PFSK-1 (cell line): ENCODE results near the gene GCG.

Experiments
- FOXP2 ChIP-seq: optimal IDR thresholded peaks from 2 replicates; pipeline ENCODE3; 2011; ENCODE audit warnings: borderline replicate concordance, control low read depth, inconsistent platforms; ENCODE audit not compliant: insufficient read depth; ENCODE audit errors: extremely low read length, extremely low read depth
- POLR2AphosphoS5 ChIP-seq: IDR thresholded peaks from 2 replicates; pipeline ENCODE4 v1.6.1; 2012; ENCODE audit warnings: low read depth, mild to moderate bottlenecking, control low read depth, low read length, moderate library complexity
- REST ChIP-seq, 2 experiments: IDR thresholded peaks; 2 replicates each; pipeline versions ENCODE4 v1.6.1 to v1.8.0; 2011 to 2012; ENCODE audit warnings: low read depth in 2 of 2, low read length in 2 of 2, control low read depth in 1 of 2, inconsistent platforms in 1 of 2, mild to moderate bottlenecking in 1 of 2, moderate library complexity in 1 of 2; ENCODE audit not compliant: insufficient read depth in 1 of 2
- SIN3A ChIP-seq: IDR thresholded peaks from 2 replicates; pipeline ENCODE4 v1.6.1; 2012; ENCODE audit warnings: mild to moderate bottlenecking, low read length, moderate library complexity, borderline replicate concordance; ENCODE audit not compliant: insufficient read depth
- TAF1 ChIP-seq: IDR thresholded peaks from 2 replicates; pipeline ENCODE4 v1.6.1; 2012; ENCODE audit warnings: low read length, control low read depth, borderline replicate concordance; ENCODE audit not compliant: insufficient read depth

GCG gene

GRCh38 chr2:162148956-162149355 lies 3.1 kb downstream of the GCG start:
- TF ChIP-seq REST (IDR thresholded peaks at IDR 0.05; ENCODE audit: insufficient read depth in 1 of 2, low read depth in 2 of 2, low read length in 2 of 2) (no peak), POLR2AphosphoS5 (no peak), TAF1 (no peak), FOXP2 (no peak), SIN3A (no peak)

GRCh38 chr2:162143969-162144368 lies 8.1 kb downstream of the GCG start:
- TF ChIP-seq FOXP2 (no peak), POLR2AphosphoS5 (no peak), SIN3A (no peak), TAF1 (no peak), REST (IDR thresholded peaks at IDR 0.05; ENCODE audit: insufficient read depth in 1 of 2, low read depth in 2 of 2, low read length in 2 of 2) (no peak)

GRCh38 chr2:162138310-162138709 lies 13.7 kb downstream of the GCG start:
- TF ChIP-seq POLR2AphosphoS5 (no peak), SIN3A (no peak), FOXP2 (no peak), TAF1 (no peak), REST (IDR thresholded peaks at IDR 0.05; ENCODE audit: insufficient read depth in 1 of 2, low read depth in 2 of 2, low read length in 2 of 2) (no peak)

- no peak for TF ChIP-seq POLR2AphosphoS5
- no peak for TF ChIP-seq FOXP2
- TF ChIP-seq REST (IDR thresholded peaks at IDR 0.05; ENCODE audit: insufficient read depth in 1 of 2, low read depth in 2 of 2, low read length in 2 of 2) = no peak
- no peak for TF ChIP-seq SIN3A
- TF ChIP-seq TAF1 = no peak
These were observed 24.6 kb downstream of the GCG start for GRCh38 chr2:162127422-162127821.

- TF ChIP-seq POLR2AphosphoS5 (no peak), REST (IDR thresholded peaks at IDR 0.05; ENCODE audit: insufficient read depth in 1 of 2, low read depth in 2 of 2, low read length in 2 of 2) (no peak), SIN3A (no peak), FOXP2 (no peak), TAF1 (no peak)
These were observed 25.5 kb downstream of the GCG start for GRCh38 chr2:162126527-162126926.
